ENCODE data around the gene RABGAP1L. TPM values are rescaled to one million over a fixed set of nuclear protein-coding genes. Genes with fewer than 3 reads are reported as not detected.

The RABGAP1L gene
- polyA plus RNA-seq, 1 donor (not counting 4 experiments of a cell fraction or from before 2014, with no cell fraction given): 24.2 TPM

DNA sequence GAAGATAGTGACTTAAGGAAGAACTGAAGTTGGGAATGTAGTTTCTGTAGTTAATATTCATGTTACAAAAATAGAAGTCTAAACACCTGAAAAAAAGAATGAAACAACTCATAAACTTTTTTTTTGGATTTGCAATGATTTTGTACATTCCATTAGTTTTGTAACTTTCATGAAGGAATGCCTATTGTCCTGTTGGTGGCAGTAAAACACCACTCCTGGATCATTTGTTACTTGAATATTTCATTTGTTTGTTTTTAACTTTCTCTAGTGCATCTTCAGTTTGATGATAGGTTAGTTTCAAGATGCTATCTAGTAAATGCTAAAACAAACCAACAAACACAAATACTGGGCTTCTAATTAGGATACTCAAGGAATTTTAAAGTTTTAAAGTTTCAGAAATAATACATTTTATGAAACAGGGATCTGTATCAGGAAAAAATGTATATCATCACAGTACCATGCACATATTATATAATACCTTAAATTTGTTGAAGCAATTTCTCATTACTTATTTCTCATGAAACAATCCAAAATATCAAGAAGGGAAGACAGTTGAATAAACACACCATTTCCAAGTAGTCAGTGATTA lies 610.7 kb downstream of the RABGAP1L start:
- DNase-seq (ENCODE audit: low read depth, low spot score): no peak
- dilution Hi-C loops (cut with MboI; ENCODE audit: extremely low pct_ligation_motif_present, low sequenced_read_pairs): no loop called here

DNA sequence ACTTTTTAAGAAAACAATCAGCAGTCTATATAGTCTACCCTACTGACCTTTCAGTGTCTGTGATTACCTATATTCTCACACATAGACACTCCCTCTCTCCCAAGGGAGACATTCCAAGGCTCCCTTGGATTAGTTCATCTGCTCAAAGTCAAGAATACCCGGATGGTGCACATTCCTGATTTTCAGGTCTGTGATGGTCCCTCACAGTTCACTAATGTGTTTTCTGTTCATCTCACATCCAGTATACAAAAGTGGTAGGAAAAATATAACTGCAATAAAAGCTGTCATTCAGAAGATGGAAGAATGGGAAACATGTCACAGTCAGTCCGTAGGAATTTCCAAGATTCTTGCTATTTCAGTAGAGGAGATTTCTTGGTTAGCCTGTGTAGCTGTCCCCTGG lies 616.3 kb downstream of the RABGAP1L start:
- Histone ChIP-seq H3K4me3 (ENCODE audit: control insufficient read depth in 2 of 3, extremely low read depth in 1 of 3, insufficient read depth in 2 of 3, low read depth in 1 of 3, low read length in 3 of 3) (no peak overlapping the region), H3K4me2 (ENCODE audit: control insufficient read depth, extremely low read depth, insufficient read depth, low read depth, low read length) (no peak overlapping the region), H2AFZ (ENCODE audit: control insufficient read depth, low read length) (no peak overlapping the region), H3K36me3 (ENCODE audit: control insufficient read depth in 2 of 2, extremely low read depth in 1 of 2, insufficient read depth in 2 of 2, low read length in 2 of 2) (no peaks in the 10 kb centered on the region), H3K9ac (ENCODE audit: control insufficient read depth, extremely low read depth, insufficient read depth, low read length) (no peak overlapping the region), H3K27ac (ENCODE audit: control insufficient read depth, insufficient read depth, low read length) (no peak overlapping the region), H3K9me3 (ENCODE audit: control insufficient read depth, low read depth, low read length) (no peaks in the 10 kb centered on the region), H3K79me2 (ENCODE audit: control insufficient read depth, insufficient read depth, low read length) (no peaks in the 10 kb centered on the region), H3K27me3 (ENCODE audit: control insufficient read depth, extremely low read depth, insufficient read depth, low read length) (no peaks in the 10 kb centered on the region), H4K20me1 (ENCODE audit: control insufficient read depth, extremely low read depth, insufficient read depth, low read length) (no peaks in the 10 kb centered on the region), H3K4me1 (ENCODE audit: control insufficient read depth, extremely low read depth, insufficient read depth, low read length) (no peaks in the 10 kb centered on the region), H3K9me1 (ENCODE audit: control insufficient read depth, extremely low read depth, insufficient read depth, low read length) (no peaks in the 10 kb centered on the region)
- TF ChIP-seq, protein P1, sequence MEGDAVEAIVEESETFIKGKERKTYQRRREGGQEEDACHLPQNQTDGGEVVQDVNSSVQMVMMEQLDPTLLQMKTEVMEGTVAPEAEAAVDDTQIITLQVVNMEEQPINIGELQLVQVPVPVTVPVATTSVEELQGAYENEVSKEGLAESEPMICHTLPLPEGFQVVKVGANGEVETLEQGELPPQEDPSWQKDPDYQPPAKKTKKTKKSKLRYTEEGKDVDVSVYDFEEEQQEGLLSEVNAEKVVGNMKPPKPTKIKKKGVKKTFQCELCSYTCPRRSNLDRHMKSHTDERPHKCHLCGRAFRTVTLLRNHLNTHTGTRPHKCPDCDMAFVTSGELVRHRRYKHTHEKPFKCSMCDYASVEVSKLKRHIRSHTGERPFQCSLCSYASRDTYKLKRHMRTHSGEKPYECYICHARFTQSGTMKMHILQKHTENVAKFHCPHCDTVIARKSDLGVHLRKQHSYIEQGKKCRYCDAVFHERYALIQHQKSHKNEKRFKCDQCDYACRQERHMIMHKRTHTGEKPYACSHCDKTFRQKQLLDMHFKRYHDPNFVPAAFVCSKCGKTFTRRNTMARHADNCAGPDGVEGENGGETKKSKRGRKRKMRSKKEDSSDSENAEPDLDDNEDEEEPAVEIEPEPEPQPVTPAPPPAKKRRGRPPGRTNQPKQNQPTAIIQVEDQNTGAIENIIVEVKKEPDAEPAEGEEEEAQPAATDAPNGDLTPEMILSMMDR (optimal IDR thresholded peaks at IDR 0.05 in 1 of 3, IDR thresholded peaks at IDR 0.05 in 1 of 3, conservative IDR thresholded peaks at IDR 0.05 in 1 of 3; ENCODE audit: extremely low read depth in 1 of 3, insufficient read depth in 2 of 3, low read length in 3 of 3): no peak
- no peak for TF ChIP-seq EZH2 (IDR thresholded peaks at IDR 0.05; ENCODE audit: low read length)
- no peak for DNase-seq (ENCODE audit: low read depth, low spot score)
- dilution Hi-C loops (cut with MboI; ENCODE audit: extremely low pct_ligation_motif_present, low sequenced_read_pairs): no loop called here
- no peak for FAIRE-seq

More for the DNA sequence above, 610.7 kb downstream of the RABGAP1L start:
- Histone ChIP-seq H3K4me3 (ENCODE audit: control insufficient read depth in 2 of 3, extremely low read depth in 1 of 3, insufficient read depth in 2 of 3, low read depth in 1 of 3, low read length in 3 of 3) (no peak overlapping the region), H3K79me2 (ENCODE audit: control insufficient read depth, insufficient read depth, low read length) (no peaks in the 10 kb centered on the region), H3K4me2 (ENCODE audit: control insufficient read depth, extremely low read depth, insufficient read depth, low read depth, low read length) (no peak overlapping the region), H3K9me3 (ENCODE audit: control insufficient read depth, low read depth, low read length) (no peaks in the 10 kb centered on the region), H3K36me3 (ENCODE audit: control insufficient read depth in 2 of 2, extremely low read depth in 1 of 2, insufficient read depth in 2 of 2, low read length in 2 of 2) (no peaks in the 10 kb centered on the region), H3K27me3 (ENCODE audit: control insufficient read depth, extremely low read depth, insufficient read depth, low read length) (no peaks in the 10 kb centered on the region), H3K27ac (ENCODE audit: control insufficient read depth, insufficient read depth, low read length) (no peak overlapping the region), H2AFZ (ENCODE audit: control insufficient read depth, low read length) (no peak overlapping the region), H3K9me1 (ENCODE audit: control insufficient read depth, extremely low read depth, insufficient read depth, low read length) (no peaks in the 10 kb centered on the region), H4K20me1 (ENCODE audit: control insufficient read depth, extremely low read depth, insufficient read depth, low read length) (no peaks in the 10 kb centered on the region), H3K9ac (ENCODE audit: control insufficient read depth, extremely low read depth, insufficient read depth, low read length) (no peak overlapping the region), H3K4me1 (ENCODE audit: control insufficient read depth, extremely low read depth, insufficient read depth, low read length) (no peaks in the 10 kb centered on the region)
- TF ChIP-seq, protein P1 (optimal IDR thresholded peaks at IDR 0.05 in 1 of 3, IDR thresholded peaks at IDR 0.05 in 1 of 3, conservative IDR thresholded peaks at IDR 0.05 in 1 of 3; ENCODE audit: extremely low read depth in 1 of 3, insufficient read depth in 2 of 3, low read length in 3 of 3): peak in 2 of 3 experiments; percentile 52 to 60
- no peak for TF ChIP-seq EZH2 (IDR thresholded peaks at IDR 0.05; ENCODE audit: low read length)
- FAIRE-seq: peak; percentile 66

Measured in keratinocyte (primary cell).